GM18499 (cell line): Measurements from ENCODE around the gene COL5A2.

Source experiments
- ATAC-seq: cut with Tn5 transposase; IDR thresholded peaks from one replicate; pipeline ENCODE4 v1.9.1; 2021; ENCODE audit warnings: moderate number of reproducible peaks; ENCODE audit not compliant: insufficient read depth, unreplicated experiment

The COL5A2 gene

DNA sequence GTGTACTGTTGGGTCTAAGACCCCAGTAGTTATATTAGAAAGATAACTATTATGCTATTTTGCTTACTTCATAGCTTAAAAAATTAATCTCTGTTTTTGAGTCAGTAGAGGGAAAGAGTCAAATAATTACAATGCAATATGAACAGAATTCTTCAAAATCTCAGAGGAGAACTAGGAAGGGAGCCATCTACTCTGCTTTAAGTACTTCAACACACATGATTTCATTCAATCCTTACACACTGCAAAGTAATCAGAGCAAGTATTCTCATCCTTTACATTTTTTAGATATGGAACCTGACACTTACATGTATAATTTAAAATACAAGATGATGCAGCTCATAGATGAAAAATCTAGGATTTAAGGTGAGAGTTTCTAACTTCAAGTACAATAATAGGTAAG lies 27.7 kb downstream of the COL5A2 start:
- ATAC-seq = no peak

DNA sequence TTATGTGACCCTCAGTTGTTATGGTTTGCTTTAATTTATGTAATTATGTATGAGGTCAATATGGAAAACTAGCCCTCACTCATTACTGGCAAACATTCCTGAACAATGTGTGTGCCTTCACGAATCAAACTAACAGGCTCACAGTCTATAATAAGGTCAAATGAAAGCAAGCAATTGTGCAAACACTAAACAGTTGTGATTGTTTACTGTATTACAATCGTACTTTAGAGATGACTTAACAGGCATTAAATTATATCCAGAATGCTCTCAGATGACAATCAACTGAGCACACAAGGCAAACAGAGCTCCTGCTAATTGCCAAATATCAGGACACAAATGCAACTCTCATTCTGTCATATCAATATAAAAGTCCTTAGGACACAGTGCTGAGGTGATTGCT lies 29.5 kb downstream of the COL5A2 start:
- no peak for ATAC-seq

DNA sequence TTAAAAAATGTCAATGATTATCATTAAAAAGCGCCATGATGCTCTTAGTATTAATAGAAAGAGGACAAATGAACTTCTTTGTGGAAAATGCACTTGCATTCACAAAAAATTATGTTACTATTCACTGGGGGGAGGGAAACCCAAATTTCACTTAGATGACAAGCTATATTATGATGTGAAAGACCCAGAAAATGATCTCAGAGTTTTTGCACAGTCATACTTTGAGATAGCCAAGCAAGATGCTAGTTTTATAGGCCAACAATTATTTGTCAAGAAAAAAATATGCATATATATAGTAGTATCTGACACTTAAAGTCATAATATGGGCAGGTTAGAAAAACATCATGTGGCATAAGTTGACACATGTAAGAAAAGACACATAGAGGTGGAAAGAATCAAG lies 31.6 kb downstream of the COL5A2 start:
- no peak for ATAC-seq

DNA sequence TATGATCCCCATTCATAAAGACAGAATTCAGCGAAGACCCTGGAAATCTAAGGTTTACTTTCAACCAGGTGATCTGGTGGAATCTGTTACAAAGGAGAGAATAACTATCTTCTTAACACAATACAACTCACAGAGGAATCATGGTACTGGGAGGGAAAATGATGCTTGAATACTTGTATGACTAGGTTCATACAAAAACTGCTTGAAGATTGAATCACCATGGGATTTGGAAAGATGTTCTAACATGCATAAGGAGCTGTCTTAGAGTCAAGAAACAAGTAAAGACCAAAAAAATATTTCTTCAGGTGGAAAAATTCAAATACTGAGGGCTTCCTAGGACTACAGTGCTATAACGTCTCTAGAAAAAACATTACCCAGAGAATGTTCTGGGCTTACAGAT lies 32.2 kb downstream of the COL5A2 start:
- ATAC-seq = no peak

DNA sequence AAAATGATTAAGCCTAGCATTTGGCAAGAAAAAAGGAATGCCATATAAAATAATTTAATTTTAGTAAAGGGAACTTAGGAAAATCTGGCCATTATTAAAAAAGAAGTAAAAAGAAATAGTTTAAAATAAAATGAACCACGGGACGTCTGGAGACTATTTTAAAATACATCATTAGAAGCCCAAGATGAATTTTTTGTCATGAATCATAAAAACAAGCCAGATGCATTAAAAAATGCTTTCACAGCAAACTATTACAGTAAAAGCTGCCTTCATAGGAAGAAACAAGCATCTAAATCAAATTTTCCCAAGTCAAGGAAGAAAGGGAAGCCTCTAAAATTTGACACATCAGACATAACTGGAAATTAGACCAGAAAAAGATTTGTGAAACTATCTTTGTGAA lies 33.0 kb downstream of the COL5A2 start:
- ATAC-seq = no peak

DNA sequence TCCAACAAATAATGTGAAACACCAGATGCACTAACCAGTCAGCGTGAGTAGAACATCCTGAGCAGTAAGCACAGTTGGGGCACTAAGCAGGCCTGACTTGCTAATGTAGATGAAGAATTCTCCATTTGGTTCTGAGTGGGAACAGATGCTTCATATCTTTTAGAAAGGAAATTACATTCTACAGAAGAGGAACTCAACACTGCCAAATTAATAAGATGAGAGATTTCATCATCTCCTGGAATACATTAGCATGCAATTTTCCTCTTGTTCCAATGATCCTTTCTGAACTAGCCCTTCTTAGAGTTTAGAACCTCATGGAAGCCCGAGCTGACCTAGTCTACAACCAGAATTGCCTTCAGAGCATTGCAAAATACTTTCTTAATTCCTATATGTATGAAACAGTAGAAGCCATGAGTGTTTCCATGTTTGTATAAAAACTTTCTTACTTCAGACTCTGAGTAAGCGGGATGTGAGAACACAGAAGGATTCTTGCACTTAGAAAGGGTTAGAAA lies 34.8 kb downstream of the COL5A2 start:
- no peak for ATAC-seq

DNA sequence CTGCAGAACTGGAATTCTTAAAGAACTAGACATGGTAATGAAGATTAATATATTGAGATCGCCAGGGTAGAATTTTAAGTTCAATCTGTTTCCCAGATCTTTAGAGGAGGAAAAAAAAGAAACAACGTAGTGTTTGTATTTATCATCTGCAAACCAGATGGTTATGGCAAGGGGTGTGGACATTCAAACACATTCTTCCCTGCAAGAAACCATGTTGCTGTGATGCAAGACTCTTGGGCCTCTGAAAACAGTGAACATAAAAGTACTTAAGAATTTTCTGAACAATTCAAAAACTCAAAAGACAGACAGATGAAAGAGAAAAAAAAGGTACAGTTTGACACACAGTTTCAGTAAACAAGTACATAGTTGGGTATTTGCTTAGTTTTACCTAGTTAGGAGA lies 35.6 kb downstream of the COL5A2 start:
- no peak for ATAC-seq

DNA sequence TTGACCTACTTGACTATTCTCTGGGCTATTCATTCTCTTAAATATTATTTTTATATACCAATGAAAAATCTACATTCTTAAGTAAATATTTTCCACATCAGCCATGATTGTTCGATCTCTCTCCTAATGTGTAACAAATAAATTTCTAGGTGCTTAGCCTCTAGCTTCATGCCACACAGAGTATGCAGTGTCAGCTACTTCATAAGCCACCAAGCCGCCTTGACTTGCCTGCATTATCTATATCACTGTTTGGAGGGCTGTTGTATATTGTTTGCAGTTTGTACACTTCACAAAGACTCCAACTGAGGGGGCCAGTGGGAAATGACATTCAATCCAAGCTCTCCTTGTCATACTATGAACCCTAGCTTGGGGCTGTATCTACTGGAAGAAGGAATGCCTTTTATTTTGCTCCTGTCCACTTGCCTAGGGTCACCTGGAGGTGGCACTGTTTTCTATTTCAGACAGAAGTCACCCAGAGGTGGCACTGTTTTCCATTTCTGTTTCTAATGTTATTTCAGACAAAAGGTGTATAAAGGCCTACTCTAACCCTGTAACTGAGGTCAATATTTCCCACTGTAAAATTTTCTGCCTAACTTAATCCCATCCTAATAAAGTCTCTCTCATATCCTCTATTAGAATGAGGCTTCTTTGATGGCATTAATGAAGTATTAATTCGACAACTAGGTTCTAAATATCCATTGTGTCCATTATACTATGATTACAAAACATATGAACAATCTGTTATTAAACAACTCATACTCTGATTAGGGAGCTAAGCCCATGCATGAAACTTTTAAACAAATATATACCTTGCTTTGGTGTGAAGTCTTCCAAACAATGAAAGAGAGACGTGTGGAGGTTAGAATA lies 36.4 kb downstream of the COL5A2 start:
- ATAC-seq = peak; percentile 97

DNA sequence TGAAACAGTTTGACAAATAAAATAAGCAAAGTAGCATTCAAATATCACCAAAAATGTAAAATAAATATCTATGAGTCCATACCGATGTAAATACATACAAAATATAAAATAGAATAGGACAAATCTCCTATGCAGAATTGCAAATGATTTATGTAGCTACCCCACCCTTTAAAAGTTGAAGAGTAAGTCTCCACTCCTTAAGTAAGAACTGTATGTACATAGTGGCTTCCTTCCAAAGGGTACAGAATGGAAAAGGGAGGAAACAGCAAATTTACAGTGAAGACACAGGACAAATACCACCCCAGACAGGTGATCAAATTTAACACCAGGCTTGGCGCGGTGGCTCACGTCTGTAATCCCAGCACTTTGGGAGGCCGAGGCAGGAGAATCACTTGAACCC lies 40.8 kb downstream of the COL5A2 start:
- no peak for ATAC-seq

- no peak for ATAC-seq
Observed at GRCh38 chr2:189137519-189137918, 42.0 kb downstream of the COL5A2 start.

DNA sequence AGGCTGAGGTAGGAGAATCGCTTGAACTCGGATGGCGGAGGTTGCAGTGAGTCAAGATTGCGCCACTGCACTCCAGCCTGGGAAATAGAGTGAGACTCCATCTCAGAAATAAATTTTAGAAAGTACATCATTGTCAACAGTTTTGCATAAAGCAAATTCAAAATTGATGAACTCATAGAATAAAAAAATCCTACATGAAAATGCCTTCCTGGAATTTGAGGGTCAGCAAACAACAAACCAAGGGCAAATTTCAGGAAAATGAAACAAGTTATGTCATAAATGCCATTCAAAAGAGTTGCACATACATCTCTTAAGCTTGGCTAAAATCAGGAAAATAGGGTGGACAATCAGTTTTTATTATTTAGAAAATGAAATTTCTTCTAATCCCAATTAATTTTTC lies 45.1 kb downstream of the COL5A2 start:
- ATAC-seq = no peak

GRCh38 chr2:189131991-189132390 lies 47.6 kb downstream of the COL5A2 start:
- ATAC-seq = no peak

DNA sequence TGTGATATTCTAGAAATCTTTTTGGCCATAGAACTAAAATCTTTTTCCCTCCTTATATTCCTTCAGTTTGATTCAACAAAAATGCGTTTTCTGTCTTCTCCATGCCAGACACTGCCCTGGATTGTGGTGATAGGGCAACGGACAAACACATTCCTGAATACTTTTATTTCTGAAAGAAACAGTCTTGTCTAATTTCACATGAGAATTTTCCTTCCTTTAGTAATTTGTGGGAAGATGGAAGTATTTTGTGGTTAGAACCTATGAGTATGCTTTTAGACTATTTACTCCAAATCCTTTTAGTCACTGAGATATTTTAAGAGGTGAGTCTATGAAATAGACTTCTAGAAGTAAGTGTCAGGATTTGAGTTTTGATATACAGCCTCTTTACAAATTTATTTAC lies 49.6 kb downstream of the COL5A2 start:
- no peak for ATAC-seq

- ATAC-seq = no peak
Observed at GRCh38 chr2:189128970-189129369, 50.6 kb downstream of the COL5A2 start.

DNA sequence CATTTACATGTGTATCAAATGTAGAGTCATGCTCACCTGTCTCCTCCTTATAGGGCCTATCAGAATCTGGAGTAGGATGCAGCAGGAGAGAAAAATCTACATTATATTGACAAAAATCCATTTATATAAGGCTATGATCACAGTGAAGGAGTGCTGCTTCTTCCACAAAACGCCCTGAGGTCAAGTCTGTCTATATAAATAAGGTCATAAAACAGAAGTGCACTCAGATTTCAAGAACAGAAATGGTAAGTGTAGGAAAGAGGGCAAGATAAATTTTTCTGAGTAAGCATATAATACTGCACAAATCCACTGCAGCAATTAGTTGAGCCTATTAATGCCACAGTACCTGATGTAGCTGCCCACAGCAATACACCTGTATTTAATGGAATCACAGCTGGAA lies 51.8 kb downstream of the COL5A2 start:
- ATAC-seq = no peak

DNA sequence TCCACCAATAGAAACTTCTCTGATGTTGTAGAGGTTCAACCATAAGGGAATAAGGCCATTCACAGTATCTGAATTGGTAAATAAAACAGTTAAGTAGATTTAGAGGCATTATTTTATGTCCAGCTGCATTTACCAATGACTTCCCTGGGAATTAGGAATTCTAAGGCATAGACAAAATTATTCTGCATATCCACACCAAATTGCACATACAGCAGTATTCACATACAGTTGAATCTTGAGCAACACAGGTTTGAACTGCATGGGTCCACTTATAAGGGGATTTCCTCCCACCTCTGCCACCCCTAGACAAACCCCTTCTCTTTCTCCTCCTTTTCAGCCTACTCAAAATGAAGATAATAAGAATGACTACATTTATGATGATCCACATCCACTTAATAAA lies 54.4 kb downstream of the COL5A2 start:
- ATAC-seq = no peak

GRCh38 chr2:189124175-189124574 lies 55.4 kb downstream of the COL5A2 start:
- ATAC-seq = no peak

GRCh38 chr2:189118386-189118785 lies 61.2 kb downstream of the COL5A2 start:
- ATAC-seq = no peak

DNA sequence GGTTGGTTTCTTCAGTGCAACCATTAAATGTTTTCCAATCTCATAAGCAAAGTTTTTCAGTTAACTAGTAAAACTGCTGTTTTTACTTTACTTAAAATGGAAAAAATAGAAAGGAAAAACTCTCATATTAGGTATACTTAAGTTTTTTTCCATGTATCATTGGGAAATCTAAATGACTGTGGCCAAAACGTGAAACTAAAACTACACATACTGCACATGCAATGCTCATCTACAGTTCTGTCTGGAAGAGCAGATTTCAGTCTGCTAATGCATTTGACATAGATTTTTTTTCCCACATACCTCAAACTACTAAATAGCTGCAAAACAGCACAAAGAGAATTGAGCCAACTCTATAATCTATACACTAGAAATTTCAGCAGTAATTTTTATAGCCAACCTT lies 62.6 kb downstream of the COL5A2 start:
- ATAC-seq = no peak

GRCh38 chr2:189116087-189116486 lies 63.5 kb downstream of the COL5A2 start:
- ATAC-seq = no peak

- ATAC-seq = no peak
Observed at GRCh38 chr2:189115126-189115525, 64.4 kb downstream of the COL5A2 start.

- no peak for ATAC-seq
Observed at GRCh38 chr2:189113963-189114362, 65.6 kb downstream of the COL5A2 start.
